ENCODE measurements around the gene ITFG1. TPM values are rescaled to one million over a fixed set of nuclear protein-coding genes. Genes with fewer than 3 reads are reported as not detected.
A peak's percentile ranks its signal among the peaks of the same experiment; 100 is the strongest.

ITFG1 gene
- total and polyA plus RNA-seq, 2 of the 13 experiments (the other 11 are each of a cell fraction or from before 2014, with no cell fraction given), result 74.5 to 150 TPM

- TF ChIP-seq ZNF646 (CRISPR knock-in tag; IDR thresholded peaks at IDR 0.05) (no peak), RARG (CRISPR knock-in tag; IDR thresholded peaks at IDR 0.05; ENCODE audit: low read depth) (no peak), NR2F1 (CRISPR knock-in tag; IDR thresholded peaks at IDR 0.05) (no peak), ADNP (CRISPR knock-in tag; IDR thresholded peaks at IDR 0.05) (no peak), MAZ (IDR thresholded peaks at IDR 0.05; ENCODE audit: borderline replicate concordance, low read depth, low read length) (no peak), MAZ (CRISPR knock-in tag; IDR thresholded peaks at IDR 0.05; ENCODE audit: low read depth) (no peak), MTA1 (CRISPR knock-in tag; IDR thresholded peaks at IDR 0.05; ENCODE audit: borderline replicate concordance) (peak; percentile 35; the same call in 1 of the 2 replicates), GLI4 (CRISPR knock-in tag; IDR thresholded peaks at IDR 0.05; ENCODE audit: borderline replicate concordance) (no peak), ATF1 (CRISPR knock-in tag; IDR thresholded peaks at IDR 0.05) (no peak), ZNF124 (CRISPR knock-in tag; IDR thresholded peaks at IDR 0.05) (no peak), MTF2 (CRISPR knock-in tag; IDR thresholded peaks at IDR 0.05; ENCODE audit: borderline replicate concordance) (0 out of 2 replicates have a peak, but pooled peaks have one; percentile 35), ZBTB20 (CRISPR knock-in tag; IDR thresholded peaks at IDR 0.05; ENCODE audit: borderline replicate concordance, low read depth) (no peak), ZNF747 (CRISPR knock-in tag; IDR thresholded peaks at IDR 0.05; ENCODE audit: borderline replicate concordance) (no peak), ZNF792 (CRISPR knock-in tag; IDR thresholded peaks at IDR 0.05) (no peak)
- TF ChIP-seq, protein P1, sequence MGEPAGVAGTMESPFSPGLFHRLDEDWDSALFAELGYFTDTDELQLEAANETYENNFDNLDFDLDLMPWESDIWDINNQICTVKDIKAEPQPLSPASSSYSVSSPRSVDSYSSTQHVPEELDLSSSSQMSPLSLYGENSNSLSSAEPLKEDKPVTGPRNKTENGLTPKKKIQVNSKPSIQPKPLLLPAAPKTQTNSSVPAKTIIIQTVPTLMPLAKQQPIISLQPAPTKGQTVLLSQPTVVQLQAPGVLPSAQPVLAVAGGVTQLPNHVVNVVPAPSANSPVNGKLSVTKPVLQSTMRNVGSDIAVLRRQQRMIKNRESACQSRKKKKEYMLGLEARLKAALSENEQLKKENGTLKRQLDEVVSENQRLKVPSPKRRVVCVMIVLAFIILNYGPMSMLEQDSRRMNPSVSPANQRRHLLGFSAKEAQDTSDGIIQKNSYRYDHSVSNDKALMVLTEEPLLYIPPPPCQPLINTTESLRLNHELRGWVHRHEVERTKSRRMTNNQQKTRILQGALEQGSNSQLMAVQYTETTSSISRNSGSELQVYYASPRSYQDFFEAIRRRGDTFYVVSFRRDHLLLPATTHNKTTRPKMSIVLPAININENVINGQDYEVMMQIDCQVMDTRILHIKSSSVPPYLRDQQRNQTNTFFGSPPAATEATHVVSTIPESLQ (CRISPR knock-in tag; conservative IDR thresholded peaks at IDR 0.05), result no peak
- TF ChIP-seq, protein P2, sequence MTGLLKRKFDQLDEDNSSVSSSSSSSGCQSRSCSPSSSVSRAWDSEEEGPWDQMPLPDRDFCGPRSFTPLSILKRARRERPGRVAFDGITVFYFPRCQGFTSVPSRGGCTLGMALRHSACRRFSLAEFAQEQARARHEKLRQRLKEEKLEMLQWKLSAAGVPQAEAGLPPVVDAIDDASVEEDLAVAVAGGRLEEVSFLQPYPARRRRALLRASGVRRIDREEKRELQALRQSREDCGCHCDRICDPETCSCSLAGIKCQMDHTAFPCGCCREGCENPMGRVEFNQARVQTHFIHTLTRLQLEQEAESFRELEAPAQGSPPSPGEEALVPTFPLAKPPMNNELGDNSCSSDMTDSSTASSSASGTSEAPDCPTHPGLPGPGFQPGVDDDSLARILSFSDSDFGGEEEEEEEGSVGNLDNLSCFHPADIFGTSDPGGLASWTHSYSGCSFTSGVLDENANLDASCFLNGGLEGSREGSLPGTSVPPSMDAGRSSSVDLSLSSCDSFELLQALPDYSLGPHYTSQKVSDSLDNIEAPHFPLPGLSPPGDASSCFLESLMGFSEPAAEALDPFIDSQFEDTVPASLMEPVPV (CRISPR knock-in tag; IDR thresholded peaks at IDR 0.05), result peak; percentile 8; the same call in 1 of the 2 replicates
- TF ChIP-seq, protein P3, sequence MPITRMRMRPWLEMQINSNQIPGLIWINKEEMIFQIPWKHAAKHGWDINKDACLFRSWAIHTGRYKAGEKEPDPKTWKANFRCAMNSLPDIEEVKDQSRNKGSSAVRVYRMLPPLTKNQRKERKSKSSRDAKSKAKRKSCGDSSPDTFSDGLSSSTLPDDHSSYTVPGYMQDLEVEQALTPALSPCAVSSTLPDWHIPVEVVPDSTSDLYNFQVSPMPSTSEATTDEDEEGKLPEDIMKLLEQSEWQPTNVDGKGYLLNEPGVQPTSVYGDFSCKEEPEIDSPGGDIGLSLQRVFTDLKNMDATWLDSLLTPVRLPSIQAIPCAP (CRISPR knock-in tag; IDR thresholded peaks at IDR 0.05; ENCODE audit: low read depth), result no peak
Observed at GRCh38 chr16:47499080-47499699, 38.3 kb upstream of the ITFG1 start (continued).

All from HepG2 (cell line).